ENCODE measurements around the gene CARM1. TPM values are rescaled to one million over a fixed set of nuclear protein-coding genes. Genes with fewer than 3 reads are reported as not detected.

The CARM1 gene
- polyA plus RNA-seq, 2 of the 4 experiments (the other 2 are of a cell fraction), result 15.2 to 32.2 TPM

GRCh38 chr19:10848230-10848856 is 23.0 kb upstream of the CARM1 start, which contains the start of gene C19orf38:
Gene C19orf38 (plus strand): TSS chr19:10848415. CDS start chr19:10848509, 94 bp downstream.
- POLR2A ChIA-PET, result no interaction called here
- H3K27ac ChIP-seq, result no peak within 1 kb of the TSS
- TF ChIP-seq GATA3 (IDR thresholded peaks at IDR 0.05; ENCODE audit: borderline replicate concordance) (no peak), CHD4 (IDR thresholded peaks at IDR 0.05; ENCODE audit: borderline replicate concordance) (no peak), SMC3 (IDR thresholded peaks at IDR 0.05) (no peak), ZC3H11A (IDR thresholded peaks at IDR 0.05) (no peak), NPAS2 (CRISPR knock-in tag; IDR thresholded peaks at IDR 0.05; ENCODE audit: borderline replicate concordance) (no peak), CEBPB (IDR thresholded peaks at IDR 0.05) (no peak), ELK1 (IDR thresholded peaks at IDR 0.05; ENCODE audit: low read depth, low read length) (no peak), CBX2 (IDR thresholded peaks at IDR 0.05; ENCODE audit: borderline replicate concordance, low read depth) (no peak), MAFK (IDR thresholded peaks at IDR 0.05; ENCODE audit: partially characterized antibody) (no peak), CBX8 (IDR thresholded peaks at IDR 0.05) (no peak), BHLHE40 (IDR thresholded peaks at IDR 0.05; ENCODE audit: low read depth, low read length) (no peak), MAX (IDR thresholded peaks at IDR 0.05) (no peak), BCL3 (IDR thresholded peaks at IDR 0.05) (no peak), RARB (CRISPR knock-in tag; IDR thresholded peaks at IDR 0.05) (no peak), JUNB (IDR thresholded peaks at IDR 0.05) (no peak), ZNF302 (CRISPR knock-in tag; IDR thresholded peaks at IDR 0.05) (no peak)

GRCh38 chr19:10850631-10851030 is 20.7 kb upstream of the CARM1 start:
- H3K4me1 ChIP-seq, result no peaks in the 10 kb centered on the region
- 78% methylated on average over 5 of the region's 5 CpGs for WGBS (ENCODE audit: missing lambda C conversion rate)
- no peak for FAIRE-seq
- H3K27ac ChIP-seq, result no peak overlapping the region
- no peak overlapping the region for H3K4me2 ChIP-seq
- POLR2A ChIA-PET, result no interaction called here
- CTCF ChIA-PET, result interaction anchor here (0.8 to 6.5 kb wide), 3 partner anchors 11 to 15 kb away, joined by 3 to 34 read pairs (median 3); partner anchors contain the start of gene TMED1
- DNase-seq (ENCODE audit: low read depth in 1 of 2, low spot score in 1 of 2), result no peak
- no peaks in the 10 kb centered on the region for H3K9me3 ChIP-seq
- H3K4me3 ChIP-seq, result no peak overlapping the region
- TF ChIP-seq EHF (CRISPR knock-in tag; IDR thresholded peaks at IDR 0.05), result no peak
- TF ChIP-seq CBX2 (IDR thresholded peaks at IDR 0.05; ENCODE audit: borderline replicate concordance, low read depth), result no peak
- no peak for TF ChIP-seq MAX (IDR thresholded peaks at IDR 0.05)
- TF ChIP-seq HDAC2 (IDR thresholded peaks at IDR 0.05), result no peak
- no peak for TF ChIP-seq MYC (IDR thresholded peaks at IDR 0.05; ENCODE audit: borderline replicate concordance, low read length)
- TF ChIP-seq CBX8 (IDR thresholded peaks at IDR 0.05), result no peak
- no peak for TF ChIP-seq ZSCAN20 (CRISPR knock-in tag; IDR thresholded peaks at IDR 0.05)
- TF ChIP-seq ZC3H11A (IDR thresholded peaks at IDR 0.05), result no peak
- no peak for TF ChIP-seq HOXB5 (CRISPR knock-in tag; IDR thresholded peaks at IDR 0.05)
- TF ChIP-seq HOXA7 (CRISPR knock-in tag; IDR thresholded peaks at IDR 0.05), result no peak
- no peak for TF ChIP-seq USF2 (IDR thresholded peaks at IDR 0.05)
- no peak for TF ChIP-seq EHMT2 (IDR thresholded peaks at IDR 0.05; ENCODE audit: low read depth)
- no peak for ATAC-seq

More at GRCh38 chr19:10848230-10848856, 23.0 kb upstream of the CARM1 start, which contains the start of gene C19orf38:
- ATAC-seq, result no peak
- H3K9me3 ChIP-seq, result no peaks in the 10 kb centered on the region
- no peak within 1 kb of the TSS for H3K4me2 ChIP-seq
- no peaks in the 10 kb centered on the region for H3K4me1 ChIP-seq
- CTCF ChIA-PET, result interaction anchor here (0.6 to 6.5 kb wide), 2 partner anchors 16 to 104 kb away, joined by 3 to 34 read pairs; no protein-coding TSS in a partner anchor
- FAIRE-seq, result no peak
- no peak within 1 kb of the TSS for H3K4me3 ChIP-seq
- 67% methylated on average over 12 of the region's 14 CpGs for WGBS (ENCODE audit: missing lambda C conversion rate)
- DNase-seq (ENCODE audit: low read depth in 1 of 2, low spot score in 1 of 2), result no peak

Measured in A549 (cell line).